H1 (cell line): ENCODE data around the gene PTPRD. TPM values are rescaled to one million over a fixed set of nuclear protein-coding genes. Genes with fewer than 3 reads are reported as not detected.

Experiments used
- CTCF ChIA-PET: fragments of 300-600 bp; sonication (Branson Sonifier 250); formaldehyde crosslinking; loops from one replicate; lab custom pipeline; 2021; ENCODE audit not compliant: partially characterized antibody; lab: Charles Lee
- POLR2A ChIA-PET: fragments of 300-600 bp; sonication (Branson Sonifier 250); formaldehyde crosslinking; loops from one replicate; lab custom pipeline; 2021; ENCODE audit warnings: inconsistent platforms; ENCODE audit not compliant: partially characterized antibody; lab: Charles Lee
- DNase-seq, 2 experiments: peaks; one replicate each; pipeline versions ENCODE4 v3.0.0 to v3.0.0-alpha.2; 2010 to 2022; ENCODE audit warnings: low spot score in 2 of 2, low read depth in 1 of 2, mixed read lengths in 1 of 2
- FAIRE-seq: peaks from 2 replicates; lab custom pipeline; 2011; peaks lifted over from hg19 to GRCh38; lab: Jason Lieb, UNC
- H2AFZ ChIP-seq: 2 replicates; pipeline ENCODE4 v1.8.1; 2012; ENCODE audit warnings: low read length, inconsistent platforms
- H2AK5ac ChIP-seq: 2 replicates; pipeline ENCODE4 v1.6.1; 2013; ENCODE audit warnings: low read depth, low read length
- H2BK120ac ChIP-seq: replicated peaks from 2 replicates; pipeline ENCODE3; 2013; ENCODE audit warnings: low read depth, low read length, inconsistent platforms
- H2BK12ac ChIP-seq: 2 replicates; pipeline ENCODE4 v1.6.1; 2013; ENCODE audit warnings: low read depth, low read length
- H2BK15ac ChIP-seq: 2 replicates; pipeline ENCODE4 v1.6.1; 2013; ENCODE audit warnings: low read length
- H2BK20ac ChIP-seq: 2 replicates; pipeline ENCODE4 v1.6.1; 2013; ENCODE audit warnings: low read length
- H2BK5ac ChIP-seq: 2 replicates; pipeline ENCODE4 v1.6.1; 2013; ENCODE audit warnings: low read depth, low read length
- H3K14ac ChIP-seq: 2 replicates; pipeline ENCODE4 v1.6.1; 2013; ENCODE audit warnings: inconsistent platforms; ENCODE audit not compliant: insufficient read length
- H3K18ac ChIP-seq: 2 replicates; pipeline ENCODE4 v1.6.1; 2013; ENCODE audit warnings: low read length; ENCODE audit errors: extremely low read depth
- H3K23ac ChIP-seq: 2 replicates; pipeline ENCODE4 v1.6.1; 2013; ENCODE audit warnings: inconsistent platforms; ENCODE audit not compliant: insufficient read length
- H3K23me2 ChIP-seq: 2 replicates; pipeline ENCODE4 v1.6.1; 2013; ENCODE audit warnings: low read depth, low read length
- H3K27ac ChIP-seq: 2 replicates; pipeline ENCODE4 v1.6.1; 2011; ENCODE audit warnings: low read depth, low read length, inconsistent platforms
- H3K27me3 ChIP-seq, 4 experiments: replicated peaks in 1 of 4; 1 replicate in 1 of 4; 2 replicates in 3 of 4; pipeline versions ENCODE4 v1.6.1 to v1.8.1; 2011 to 2013; ENCODE audit warnings: low read length in 3 of 4, mild to moderate bottlenecking in 3 of 4, inconsistent platforms in 2 of 4, mixed read lengths in 2 of 4, moderate library complexity in 1 of 4; ENCODE audit not compliant: control insufficient read depth in 3 of 4, insufficient read depth in 3 of 4; ENCODE audit errors: extremely low read depth in 1 of 4
- H3K36me3 ChIP-seq, 4 experiments: 2 replicates each; pipeline versions ENCODE4 v1.6.1 to v1.8.1; 2011 to 2013; ENCODE audit warnings: mild to moderate bottlenecking in 4 of 4, low read length in 3 of 4, moderate library complexity in 2 of 4, control low read depth in 1 of 4, inconsistent platforms in 1 of 4; ENCODE audit not compliant: insufficient read depth in 4 of 4, control insufficient read depth in 2 of 4
- H3K4ac ChIP-seq: replicated peaks from 2 replicates; pipeline ENCODE3; 2013; ENCODE audit warnings: low read length, low read depth, mixed read lengths, inconsistent platforms; ENCODE audit not compliant: insufficient read length
- H3K4me1 ChIP-seq, 4 experiments: replicated peaks in 1 of 4; 1 replicate in 1 of 4; 2 replicates in 3 of 4; pipeline versions ENCODE4 v1.6.1 to v1.8.1; 2011 to 2013; ENCODE audit warnings: low read length in 3 of 4, inconsistent platforms in 2 of 4, mixed read lengths in 1 of 4; ENCODE audit not compliant: insufficient read depth in 4 of 4, control insufficient read depth in 3 of 4
- H3K4me2 ChIP-seq, 2 experiments: 2 replicates each; pipeline versions ENCODE4 v1.6.1 to v1.8.1; 2011 to 2013; ENCODE audit warnings: low read depth in 2 of 2, low read length in 2 of 2, control low read depth in 1 of 2, inconsistent platforms in 1 of 2, mild to moderate bottlenecking in 1 of 2; ENCODE audit not compliant: insufficient read depth in 1 of 2
- H3K4me3 ChIP-seq, 4 experiments: fragments of 200-600, 300-600 bp in 1 of 4; sonication (generic), shearing (Covaris generic), sonication (Bioruptor Twin) in 1 of 4; 2 replicates each; pipeline versions ENCODE4 v1.5.1 to v1.8.1; 2011 to 2016; ENCODE audit warnings: low read length in 4 of 4, low read depth in 3 of 4, control low read depth in 2 of 4, inconsistent platforms in 2 of 4, mild to moderate bottlenecking in 2 of 4, mixed read lengths in 1 of 4, moderate library complexity in 1 of 4; ENCODE audit not compliant: insufficient read depth in 2 of 4; ENCODE audit errors: extremely low read depth in 1 of 4
- H3K56ac ChIP-seq: replicated peaks from 2 replicates; pipeline ENCODE3; 2013; ENCODE audit warnings: low read depth, mild to moderate bottlenecking, mixed read lengths, low read length, inconsistent platforms; ENCODE audit not compliant: insufficient read length
- H3K79me1 ChIP-seq: 2 replicates; pipeline ENCODE4 v1.6.1; 2013; ENCODE audit warnings: low read depth, low read length, control low read depth
- H3K79me2 ChIP-seq, 2 experiments: 2 replicates each; pipeline versions ENCODE4 v1.6.1 to v1.8.1; 2012 to 2013; ENCODE audit warnings: low read length in 2 of 2, mild to moderate bottlenecking in 2 of 2, inconsistent platforms in 1 of 2; ENCODE audit not compliant: insufficient read depth in 2 of 2, control insufficient read depth in 1 of 2
- H3K9ac ChIP-seq, 4 experiments: replicated peaks in 1 of 4; 1 replicate in 1 of 4; 2 replicates in 3 of 4; pipeline versions ENCODE4 v1.6.1 to v1.8.1; 2011 to 2013; ENCODE audit warnings: low read depth in 3 of 4, low read length in 3 of 4, control low read depth in 2 of 4, mild to moderate bottlenecking in 2 of 4, moderate library complexity in 2 of 4, inconsistent platforms in 1 of 4; ENCODE audit errors: extremely low read depth in 1 of 4
- H3K9me3 ChIP-seq, 2 experiments: 2 replicates each; pipeline versions ENCODE4 v1.6.1 to v1.8.1; 2012 to 2013; ENCODE audit warnings: mild to moderate bottlenecking in 2 of 2, moderate library complexity in 2 of 2, control low read depth in 1 of 2, inconsistent platforms in 1 of 2, low read depth in 1 of 2, low read length in 1 of 2, mixed read lengths in 1 of 2; ENCODE audit not compliant: insufficient read depth in 2 of 2
- H4K20me1 ChIP-seq, 2 experiments: replicated peaks in 1 of 2; 2 replicates each; pipeline versions ENCODE3 to v1.8.1; 2011 to 2013; ENCODE audit warnings: inconsistent platforms in 2 of 2, low read length in 2 of 2, mild to moderate bottlenecking in 1 of 2; ENCODE audit not compliant: insufficient read depth in 2 of 2, control insufficient read depth in 1 of 2
- H4K5ac ChIP-seq: 2 replicates; pipeline ENCODE4 v1.6.1; 2013; ENCODE audit warnings: low read length, low read depth, mixed read lengths, inconsistent platforms; ENCODE audit not compliant: insufficient read length
- H4K8ac ChIP-seq: 2 replicates; pipeline ENCODE4 v1.8.0; 2013; ENCODE audit warnings: mild to moderate bottlenecking, moderate library complexity, low read length, inconsistent platforms; ENCODE audit not compliant: insufficient read depth; ENCODE audit errors: extremely low read depth
- H4K91ac ChIP-seq: replicated peaks from 2 replicates; pipeline ENCODE3; 2013; ENCODE audit warnings: low read length, mixed read lengths, inconsistent platforms; ENCODE audit not compliant: insufficient read length
- CTCF ChIP-seq, 3 experiments: IDR thresholded peaks; 1 replicate in 2 of 3; 2 replicates in 1 of 3; pipeline versions ENCODE4 v1.5.1 to v1.6.1; 2011; ENCODE audit warnings: low read length in 3 of 3, mild to moderate bottlenecking in 3 of 3, inconsistent platforms in 2 of 3, low read depth in 1 of 3, moderate library complexity in 1 of 3; ENCODE audit not compliant: insufficient read depth in 1 of 3; ENCODE audit errors: control extremely low read depth in 1 of 3
- MAX ChIP-seq: IDR thresholded peaks from 2 replicates; pipeline ENCODE4 v1.6.1; 2012; ENCODE audit warnings: inconsistent platforms
- RAD21 ChIP-seq, 2 experiments: IDR thresholded peaks in 1 of 2; conservative IDR thresholded peaks in 1 of 2; 2 replicates each; pipeline ENCODE4 v1.6.1; 2011; ENCODE audit warnings: low read depth in 2 of 2, low read length in 2 of 2, improper control_type of control experiment in 1 of 2, inconsistent platforms in 1 of 2, mild to moderate bottlenecking in 1 of 2, moderate library complexity in 1 of 2
- WGBS, 2 experiments: shearing (Covaris generic) in 1 of 2; methylation state at CpG; one replicate each; pipeline versions ENCODE4 v1.1.6 to v1.1.7; 2013 to 2015; ENCODE audit warnings: low lambda C conversion rate in 2 of 2, mixed read lengths in 2 of 2, inconsistent platforms in 1 of 2, low coverage in 1 of 2, missing lambda C conversion rate in 1 of 2; ENCODE audit not compliant: insufficient replicate concordance in 2 of 2, insufficient coverage in 1 of 2, insufficient read length in 1 of 2; ENCODE audit errors: extremely low coverage in 1 of 2, missing lambda C conversion rate in 1 of 2; 5-methylcytosine and 5-hydroxymethylcytosine counted together
- polyA plus RNA-seq, 7 experiments: library from polyadenylated mRNA; depleted of rRNA in 3 of 7; stranded (reverse) in 5 of 7; unstranded in 2 of 7; fragments of >200 nt in 5 of 7; fragments of 200-250 nt in 2 of 7; gene quantifications; 1 replicate in 5 of 7; 2 replicates in 1 of 7; 4 replicates in 1 of 7; pipeline versions ENCODE4 v1.2.1 to v1.2.3, GENCODE V29; 2011 to 2013; ENCODE audit warnings: missing spikeins in 2 of 7, mixed read lengths in 2 of 7
- total RNA-seq: library from RNA; stranded (reverse); fragmentation: NEBNext Ultra II Directional; extraction: Animal tissue kit (Norgen Biotek cat#: 25700); gene quantifications from 2 replicates; pipeline ENCODE4 v1.2.1, GENCODE V29; 2021

The PTPRD gene
- total and polyA plus RNA-seq, 2 of the 8 experiments (the other 6 are each of a cell fraction or from before 2014, with no cell fraction given) = 17.2 to 77.0 TPM

- no peaks in the 10 kb centered on the region for H4K20me1 ChIP-seq
- no peak overlapping the region for H3K4me2 ChIP-seq
- H2AK5ac ChIP-seq = no peak overlapping the region
- H3K27ac ChIP-seq = no peak overlapping the region
- H2BK120ac ChIP-seq = no peak overlapping the region
- H3K23me2 ChIP-seq = no peaks in the 10 kb centered on the region
- no peak overlapping the region for H2BK15ac ChIP-seq
- H3K79me2 ChIP-seq = no peaks in the 10 kb centered on the region
- H3K4me1 ChIP-seq = no peaks in the 10 kb centered on the region
- no peak overlapping the region for H2BK20ac ChIP-seq
- WGBS, 2 experiments = 72% methylated on average over 3 of the region's 3 CpGs; no CpG with 5 or more reads in 1 of the 2 experiments
- H2BK12ac ChIP-seq = no peak overlapping the region
- H3K18ac ChIP-seq = no peak overlapping the region
- H3K23ac ChIP-seq = no peak overlapping the region
- FAIRE-seq = no peak
- no peaks in the 10 kb centered on the region for H3K79me1 ChIP-seq
- no peak overlapping the region for H3K4ac ChIP-seq
- H4K5ac ChIP-seq = no peak overlapping the region
- no peak overlapping the region for H2AFZ ChIP-seq
- TF ChIP-seq RAD21 (IDR thresholded peaks at IDR 0.05 in 1 of 2, conservative IDR thresholded peaks at IDR 0.05 in 1 of 2; ENCODE audit: low read depth in 2 of 2, low read length in 2 of 2) (peak; percentile 58 to 62), MAX (no peak), CTCF (IDR thresholded peaks at IDR 0.05; ENCODE audit: control extremely low read depth in 1 of 3, insufficient read depth in 1 of 3, low read depth in 1 of 3, low read length in 3 of 3) (peak in 1 of 3 experiments; percentile 35; a peak in 1 of 4 replicates)
- TF ChIP-seq, all 59 proteins: peak for 2
- ChIA-PET POLR2A (no interaction called here), CTCF (interaction anchor here (0.6 to 1.5 kb wide), 7 partner anchors 11 to 689 kb away, joined by 3 to 5 read pairs (median 3); no protein-coding TSS in a partner anchor)
- H3K14ac ChIP-seq = no peak overlapping the region
- H2BK5ac ChIP-seq = no peak overlapping the region
- no peaks in the 10 kb centered on the region for H3K36me3 ChIP-seq
- no peaks in the 10 kb centered on the region for H3K9me3 ChIP-seq
- H3K9ac ChIP-seq = no peak overlapping the region
- no peak overlapping the region for H3K56ac ChIP-seq
- H3K27me3 ChIP-seq = no peaks in the 10 kb centered on the region
- H3K4me3 ChIP-seq = no peak overlapping the region
- no peak overlapping the region for H4K8ac ChIP-seq
- H4K91ac ChIP-seq = no peak overlapping the region
- no peak for DNase-seq
Measured at GRCh38 chr9:9004810-9005209, 1608.0 kb downstream of the PTPRD start.
